CD4-positive, alpha-beta memory T cell (primary cell): Measurements from ENCODE around the gene SLC6A19. TPM values are rescaled to one million over a fixed set of nuclear protein-coding genes. Genes with fewer than 3 reads are reported as not detected.

Experiments used
- CTCF ChIA-PET: fragments of 350-600 bp; sonication (Branson Sonifier 250); formaldehyde crosslinking; loops from one replicate; lab custom pipeline; 2021; ENCODE audit warnings: inconsistent platforms; ENCODE audit not compliant: partially characterized antibody; lab: Charles Lee
- POLR2A ChIA-PET: fragments of 350-600 bp; sonication (Branson Sonifier 250); formaldehyde crosslinking; loops from one replicate; lab custom pipeline; 2021; ENCODE audit not compliant: partially characterized antibody; lab: Charles Lee
- DNase-seq, 5 donors: peaks; one replicate each; pipeline versions ENCODE4 v3.0.0 to v3.0.0-alpha.2; 2020 to 2022; ENCODE audit warnings: mixed read lengths in 1 of 5
- H3K27ac ChIP-seq: one replicate; pipeline ENCODE4 v1.7.0; 2013; ENCODE audit warnings: low read depth, low read length
- H3K27me3 ChIP-seq: 2 replicates; pipeline ENCODE4 v1.7.0; 2013; ENCODE audit warnings: mild to moderate bottlenecking, low read length, moderate library complexity; ENCODE audit not compliant: insufficient read depth
- H3K36me3 ChIP-seq: 2 replicates; pipeline ENCODE4 v1.7.0; 2013; ENCODE audit warnings: mild to moderate bottlenecking, low read length, moderate library complexity; ENCODE audit not compliant: insufficient read depth
- H3K4me1 ChIP-seq: 2 replicates; pipeline ENCODE4 v1.7.0; 2013; ENCODE audit warnings: mild to moderate bottlenecking, low read length, moderate library complexity; ENCODE audit not compliant: insufficient read depth
- H3K4me3 ChIP-seq, 2 donors: one replicate each; pipeline ENCODE4 v1.7.0; 2013; ENCODE audit warnings: low read length in 2 of 2, mild to moderate bottlenecking in 1 of 2
- H3K9me3 ChIP-seq, 2 donors: one replicate each; pipeline ENCODE4 v1.7.0; 2013; ENCODE audit warnings: low read length in 2 of 2, control low read depth in 1 of 2; ENCODE audit not compliant: control insufficient read depth in 1 of 2
- H3K27ac Mint-ChIP-seq, 7 donors: one replicate each; pipeline ENCODE4 v1.8.0; 2020 to 2021; ENCODE audit warnings: mixed read lengths in 7 of 7, mild to moderate bottlenecking in 6 of 7, inconsistent platforms in 3 of 7, moderate library complexity in 3 of 7
- H3K27me3 Mint-ChIP-seq, 2 donors: one replicate each; pipeline ENCODE4 v1.8.0; 2020 to 2021; ENCODE audit warnings: mixed read lengths in 2 of 2
- H3K36me3 Mint-ChIP-seq, 2 donors: one replicate each; pipeline ENCODE4 v1.8.0; 2020 to 2021; ENCODE audit warnings: mixed read lengths in 2 of 2, inconsistent platforms in 1 of 2, mild to moderate bottlenecking in 1 of 2
- H3K4me1 Mint-ChIP-seq, 4 donors: one replicate each; pipeline ENCODE4 v1.8.0; 2020 to 2021; ENCODE audit warnings: mixed read lengths in 4 of 4, mild to moderate bottlenecking in 1 of 4
- H3K4me3 Mint-ChIP-seq, 8 donors: one replicate each; pipeline ENCODE4 v1.8.0; 2020 to 2021; ENCODE audit warnings: mixed read lengths in 8 of 8, mild to moderate bottlenecking in 7 of 8, moderate library complexity in 6 of 8, inconsistent platforms in 3 of 8
- H3K9me3 Mint-ChIP-seq, 8 donors: one replicate each; pipeline ENCODE4 v1.8.0; 2020 to 2021; ENCODE audit warnings: mixed read lengths in 8 of 8, mild to moderate bottlenecking in 5 of 8, inconsistent platforms in 3 of 8, moderate library complexity in 1 of 8
- intact Hi-C: fragments of 100-400 bp; cut with micrococcal nuclease; formaldehyde crosslinking; loops from one replicate; pipeline ENCODE4 v1.15.1; 2023
- polyA plus RNA-seq, 2 donors: library from polyadenylated mRNA; unstranded; fragments of 300-500 nt; fragmentation: Illumina TruSeq; gene quantifications; one replicate each; pipeline ENCODE4 v1.2.3, GENCODE V29; 2021
- total RNA-seq, 2 experiments: library from RNA; stranded (reverse); gene quantifications; one replicate each; pipeline ENCODE4 v1.2.3, GENCODE V29; 2021

The SLC6A19 gene
- total and polyA plus RNA-seq, 4 experiments from 2014 or later: not detected

- no peaks in the 10 kb centered on the region for H3K4me1 Mint-ChIP-seq
- no peak for DNase-seq
- H3K4me1 ChIP-seq: no peaks in the 10 kb centered on the region
- H3K36me3 Mint-ChIP-seq: no peaks in the 10 kb centered on the region
- no peaks in the 10 kb centered on the region for H3K27me3 ChIP-seq
- POLR2A ChIA-PET: no interaction called here
- H3K4me3 Mint-ChIP-seq: no peak overlapping the region
- no peaks in the 10 kb centered on the region for H3K36me3 ChIP-seq
- no peak overlapping the region for H3K27ac Mint-ChIP-seq
- no peak overlapping the region for H3K4me3 ChIP-seq
- CTCF ChIA-PET: no interaction called here
- intact Hi-C loops: no loop called here
- H3K9me3 ChIP-seq: no peaks in the 10 kb centered on the region
- no peaks in the 10 kb centered on the region for H3K27me3 Mint-ChIP-seq
- peaks cover 0 to 3% (median 0%) of the 10 kb centered on the region in 8 donors for H3K9me3 Mint-ChIP-seq
- H3K27ac ChIP-seq: no peak overlapping the region
These were observed 10.9 kb downstream of the SLC6A19 start for GRCh38 chr5:1212271-1212670.

DNA sequence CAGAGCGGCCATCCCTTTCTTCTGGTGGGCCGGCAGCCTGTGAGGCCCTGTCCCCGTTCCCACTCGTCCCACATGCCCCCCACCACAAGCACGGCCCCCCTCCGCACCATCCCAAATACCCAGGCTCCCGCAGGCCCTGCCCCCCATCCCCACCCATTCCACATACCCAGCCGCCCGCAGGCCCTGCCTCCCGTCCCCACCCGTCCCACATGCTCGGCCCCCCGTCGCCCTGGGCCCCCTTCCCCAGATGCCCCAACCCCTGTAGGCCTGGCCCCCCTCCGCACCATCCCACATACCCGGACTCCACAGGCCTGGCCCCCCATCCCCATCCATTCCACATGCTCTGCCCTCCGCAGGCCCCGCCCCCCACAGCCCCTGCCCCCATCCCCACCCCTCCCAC is 11.5 kb downstream of the SLC6A19 start:
- Mint-ChIP-seq H3K27ac (no peak overlapping the region), H3K36me3 (no peaks in the 10 kb centered on the region), H3K9me3 (peaks cover 0 to 3% (median 0%) of the 10 kb centered on the region in 8 donors), H3K4me3 (no peak overlapping the region), H3K27me3 (no peaks in the 10 kb centered on the region), H3K4me1 (no peaks in the 10 kb centered on the region)
- ChIA-PET CTCF (no interaction called here), POLR2A (no interaction called here)
- H3K27ac ChIP-seq: no peak overlapping the region
- intact Hi-C loops: no loop called here
- no peaks in the 10 kb centered on the region for H3K27me3 ChIP-seq
- H3K4me1 ChIP-seq: no peaks in the 10 kb centered on the region
- H3K36me3 ChIP-seq: no peaks in the 10 kb centered on the region
- H3K9me3 ChIP-seq: no peaks in the 10 kb centered on the region
- peak in 1 of 5 donors; percentile 26 for DNase-seq
- H3K4me3 ChIP-seq: no peak overlapping the region

DNA sequence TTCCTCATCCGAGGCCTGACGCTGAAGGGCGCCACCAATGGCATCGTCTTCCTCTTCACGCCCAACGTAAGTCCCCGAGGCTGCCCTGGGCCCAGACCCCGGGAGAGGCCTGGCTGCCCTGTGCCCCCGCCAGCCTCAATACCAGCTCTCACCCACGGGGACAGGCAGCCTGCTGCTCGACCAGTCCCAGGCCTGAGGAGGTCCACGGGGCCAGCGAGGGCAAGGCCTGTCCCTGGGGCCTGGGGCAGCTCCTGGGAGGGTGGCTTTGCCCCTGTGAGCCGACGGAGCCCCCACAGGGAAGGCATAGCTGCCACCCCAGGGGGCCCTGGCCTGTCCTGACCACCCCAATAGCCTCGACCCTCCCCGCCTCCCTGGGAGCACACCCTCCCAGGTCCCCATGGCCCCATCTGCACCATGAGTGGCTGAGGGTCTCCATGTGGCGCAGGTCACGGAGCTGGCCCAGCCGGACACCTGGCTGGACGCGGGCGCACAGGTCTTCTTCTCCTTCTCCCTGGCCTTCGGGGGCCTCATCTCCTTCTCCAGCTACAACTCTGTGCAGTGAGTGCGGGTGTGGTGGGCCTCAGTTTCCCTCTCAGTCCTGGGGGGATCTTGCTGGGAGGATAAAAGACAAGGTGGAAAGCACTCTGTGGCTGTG is 12.2 kb downstream of the SLC6A19 start:
- Histone ChIP-seq H3K9me3 (no peaks in the 10 kb centered on the region), H3K36me3 (no peaks in the 10 kb centered on the region), H3K4me1 (no peaks in the 10 kb centered on the region), H3K27me3 (no peaks in the 10 kb centered on the region), H3K27ac (no peak overlapping the region), H3K4me3 (no peak overlapping the region)
- Mint-ChIP-seq H3K4me1 (no peaks in the 10 kb centered on the region), H3K4me3 (no peak overlapping the region), H3K27ac (no peak overlapping the region), H3K36me3 (no peaks in the 10 kb centered on the region), H3K27me3 (no peaks in the 10 kb centered on the region), H3K9me3 (peaks cover 0 to 3% (median 0%) of the 10 kb centered on the region in 8 donors)
- intact Hi-C loops: no loop called here
- ChIA-PET CTCF (interaction anchor here (1.6 kb wide), 1 partner anchor 45 kb away, joined by 4 read pairs; no protein-coding TSS in a partner anchor), POLR2A (no interaction called here)
- DNase-seq: no peak

DNA sequence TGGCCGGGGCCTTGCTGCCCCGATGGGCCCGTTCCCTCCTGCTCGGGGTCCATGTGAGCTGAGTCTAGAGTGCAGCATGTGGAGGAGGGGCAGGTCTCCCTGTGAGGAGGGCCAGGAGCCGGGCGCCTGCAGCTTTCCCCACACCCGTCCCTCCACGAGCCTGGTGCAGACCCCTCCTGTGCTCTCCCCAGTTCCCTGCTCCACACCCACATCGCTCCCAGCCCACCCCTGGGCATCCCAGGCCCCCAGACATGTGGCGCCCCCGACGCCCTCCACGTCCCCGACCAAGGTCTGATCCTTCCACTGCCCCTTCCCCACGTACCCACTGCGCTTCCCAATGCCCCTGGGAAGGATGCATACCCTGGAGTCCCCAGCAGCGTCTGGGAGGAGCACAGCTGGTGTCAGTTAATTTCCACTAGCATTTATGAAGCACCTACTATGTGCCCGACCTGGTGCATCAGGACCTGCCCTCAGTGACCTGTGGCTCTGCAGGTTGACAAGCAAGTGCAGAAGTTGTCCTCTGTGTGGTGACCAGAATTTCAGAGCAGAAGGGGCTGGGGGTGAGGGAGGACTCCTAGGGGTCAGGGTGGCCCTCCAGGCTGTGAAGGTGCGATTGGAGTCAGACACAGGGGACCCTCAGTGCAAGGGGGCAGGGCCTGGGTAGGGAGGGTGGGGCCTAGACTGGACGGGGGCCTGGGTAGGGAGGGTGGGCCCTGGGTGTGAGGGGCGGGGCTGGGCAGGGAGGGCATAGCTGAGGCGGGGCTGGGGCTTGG is 13.0 kb downstream of the SLC6A19 start:
- Mint-ChIP-seq H3K36me3 (no peaks in the 10 kb centered on the region), H3K27me3 (no peaks in the 10 kb centered on the region), H3K4me1 (no peaks in the 10 kb centered on the region), H3K4me3 (no peak overlapping the region), H3K27ac (no peak overlapping the region), H3K9me3 (peaks cover 0 to 3% (median 0%) of the 10 kb centered on the region in 8 donors)
- H3K27me3 ChIP-seq: no peaks in the 10 kb centered on the region
- POLR2A ChIA-PET: no interaction called here
- no peaks in the 10 kb centered on the region for H3K9me3 ChIP-seq
- H3K27ac ChIP-seq: no peak overlapping the region
- H3K4me1 ChIP-seq: no peaks in the 10 kb centered on the region
- H3K36me3 ChIP-seq: no peaks in the 10 kb centered on the region
- no peak overlapping the region for H3K4me3 ChIP-seq
- intact Hi-C loops: no loop called here
- CTCF ChIA-PET: interaction anchor here (1.6 kb wide), 1 partner anchor 46 kb away, joined by 4 read pairs; no protein-coding TSS in a partner anchor
- no peak for DNase-seq

DNA sequence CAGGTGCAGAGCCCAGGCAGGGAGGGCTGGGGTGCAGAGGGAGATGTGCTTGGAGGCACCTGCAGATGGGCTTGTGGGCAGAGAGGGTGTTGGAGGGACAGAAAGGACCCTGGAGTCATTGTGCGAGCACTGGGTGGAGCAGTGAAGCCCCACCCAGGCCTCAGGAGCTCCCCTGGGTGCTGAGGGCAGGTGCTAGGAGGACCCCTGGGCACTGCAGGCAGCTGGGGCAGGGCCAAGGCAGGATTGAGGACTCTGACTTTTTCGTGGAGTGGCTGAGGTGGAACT is 13.5 kb downstream of the SLC6A19 start:
- POLR2A ChIA-PET: no interaction called here
- Histone ChIP-seq H3K27me3 (no peaks in the 10 kb centered on the region), H3K4me3 (no peak overlapping the region), H3K27ac (no peak overlapping the region), H3K4me1 (no peaks in the 10 kb centered on the region), H3K36me3 (no peaks in the 10 kb centered on the region), H3K9me3 (no peaks in the 10 kb centered on the region)
- Mint-ChIP-seq H3K4me1 (no peaks in the 10 kb centered on the region), H3K36me3 (no peaks in the 10 kb centered on the region), H3K27me3 (no peaks in the 10 kb centered on the region), H3K4me3 (no peak overlapping the region), H3K27ac (no peak overlapping the region), H3K9me3 (peaks cover 0 to 3% (median 0%) of the 10 kb centered on the region in 8 donors)
- CTCF ChIA-PET: interaction anchor here (1.6 kb wide), 1 partner anchor 47 kb away, joined by 4 read pairs; no protein-coding TSS in a partner anchor
- intact Hi-C loops: no loop called here
- DNase-seq: no peak

- H3K4me3 Mint-ChIP-seq: no peak overlapping the region
- H3K27ac ChIP-seq: no peak overlapping the region
- H3K27me3 ChIP-seq: no peaks in the 10 kb centered on the region
- ChIA-PET POLR2A (no interaction called here), CTCF (no interaction called here)
- no peak overlapping the region for H3K4me3 ChIP-seq
- intact Hi-C loops: no loop called here
- no peaks in the 10 kb centered on the region for H3K4me1 Mint-ChIP-seq
- H3K36me3 ChIP-seq: no peaks in the 10 kb centered on the region
- H3K9me3 Mint-ChIP-seq: peaks cover 0 to 3% (median 0%) of the 10 kb centered on the region in 8 donors
- no peaks in the 10 kb centered on the region for H3K36me3 Mint-ChIP-seq
- H3K4me1 ChIP-seq: no peaks in the 10 kb centered on the region
- H3K9me3 ChIP-seq: no peaks in the 10 kb centered on the region
- no peak for DNase-seq
- H3K27ac Mint-ChIP-seq: no peak overlapping the region
- no peaks in the 10 kb centered on the region for H3K27me3 Mint-ChIP-seq
These were observed 14.1 kb downstream of the SLC6A19 start for GRCh38 chr5:1215320-1216096.

- Mint-ChIP-seq H3K27ac (no peak overlapping the region), H3K9me3 (peaks cover 0 to 3% (median 0%) of the 10 kb centered on the region in 8 donors), H3K4me3 (no peak overlapping the region), H3K36me3 (no peaks in the 10 kb centered on the region), H3K27me3 (no peaks in the 10 kb centered on the region), H3K4me1 (no peaks in the 10 kb centered on the region)
- no peaks in the 10 kb centered on the region for H3K36me3 ChIP-seq
- no peak for DNase-seq
- no peak overlapping the region for H3K27ac ChIP-seq
- ChIA-PET CTCF (no interaction called here), POLR2A (no interaction called here)
- no peaks in the 10 kb centered on the region for H3K27me3 ChIP-seq
- intact Hi-C loops: no loop called here
- H3K9me3 ChIP-seq: no peaks in the 10 kb centered on the region
- H3K4me1 ChIP-seq: no peaks in the 10 kb centered on the region
- no peak overlapping the region for H3K4me3 ChIP-seq
These were observed 15.0 kb downstream of the SLC6A19 start for GRCh38 chr5:1216211-1216917.
